Ovary (tissue), 3 donors: ENCODE measurements around the gene FGD4.

Experiments used
- CTCF ChIP-seq, 3 donors: fragments of 450-650 bp in 2 of 3; fragments of 200-600 bp in 1 of 3; IDR thresholded peaks; one replicate each; pipeline versions ENCODE4 v1.5.1 to v1.8.0; 2016 to 2022; ENCODE audit warnings: antibody characterized with exemption in 3 of 3, mild to moderate bottlenecking in 1 of 3
- EP300 ChIP-seq: sonication (generic); formaldehyde crosslinking; IDR thresholded peaks from one replicate; pipeline ENCODE4 v1.6.1; 2017; ENCODE audit warnings: antibody characterized with exemption
- POLR2A ChIP-seq: fragments of 450-650 bp; IDR thresholded peaks from one replicate; pipeline ENCODE4 v1.6.1; 2017; ENCODE audit warnings: antibody characterized with exemption, mild to moderate bottlenecking, moderate library complexity
- donor health status: DM: no; HTN: no; CAD: no.

GRCh38 chr12:32455607-32456071 lies 56.3 kb downstream of the FGD4 start:
- TF ChIP-seq CTCF (IDR thresholded peaks at IDR 0.05) (peak; percentile 30 to 66 (median 42)), EP300 (no peak), POLR2A (no peak)
